Measurements from ENCODE around the gene GMPS. TPM values are rescaled to one million over a fixed set of nuclear protein-coding genes. Genes with fewer than 3 reads are reported as not detected.

The GMPS gene
- total and polyA plus RNA-seq, 2 of the 4 experiments (the other 2 are of a cell fraction): 33.9 to 52.5 TPM

DNA sequence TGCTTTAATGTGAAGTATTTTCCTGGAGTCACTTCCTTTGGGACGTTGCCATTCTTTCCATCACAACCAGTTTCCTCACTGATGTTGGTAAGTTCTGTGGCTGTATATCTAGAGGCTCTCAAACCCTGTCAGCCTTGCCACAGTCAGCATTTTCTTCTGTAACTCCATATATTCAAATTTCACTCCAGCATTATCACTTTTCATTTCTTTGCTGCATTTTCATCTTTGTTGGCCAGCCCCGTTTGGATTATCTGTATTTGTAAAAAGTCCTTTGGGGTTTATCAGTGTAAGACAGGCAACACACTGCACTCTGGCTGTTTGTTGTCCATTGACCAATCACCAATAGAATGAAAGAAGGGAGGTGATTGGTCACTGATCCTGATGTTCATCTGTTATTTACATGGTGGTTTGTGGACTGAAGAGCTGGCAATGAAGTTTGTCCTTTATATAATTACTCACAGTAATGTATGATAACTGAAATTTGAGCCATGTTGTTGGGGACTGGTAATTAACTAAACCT is 20.3 kb downstream of the GMPS start:
- ChIA-PET CTCF (interaction anchor here (2.1 kb wide), 1 partner anchor 85 kb away, joined by 4 read pairs; the partner anchor contains the start of gene C3orf33), POLR2A (ENCODE audit: unreplicated experiment) (no interaction called here)
- H3K9ac ChIP-seq (ENCODE audit: low read depth, low read length): no peak overlapping the region
- peak overlapping the region; percentile 68; the same call in 1 of the 2 replicates for H3K4me2 ChIP-seq (ENCODE audit: low read depth, low read length)
- peaks cover 4% of the 10 kb centered on the region; the same call in 1 of the 2 replicates for H3K9me1 ChIP-seq (ENCODE audit: insufficient read depth, low read length)
- no peak overlapping the region for H2AK5ac ChIP-seq (ENCODE audit: low read depth, low read length)
- no peak overlapping the region for H3K4me3 ChIP-seq (ENCODE audit: insufficient read depth, low read depth, low read length)
- no peaks in the 10 kb centered on the region for H3K9me3 ChIP-seq (ENCODE audit: control insufficient read depth, insufficient read depth, low read length)
- no peak overlapping the region for H2BK20ac ChIP-seq (ENCODE audit: low read depth, low read length)
- peaks cover 6% of the 10 kb centered on the region for H3K4me1 ChIP-seq (ENCODE audit: control insufficient read depth, insufficient read depth, low read length)
- H4K8ac ChIP-seq (ENCODE audit: low read depth in 2 of 2, low read length in 2 of 2): no peak overlapping the region
- H2BK5ac ChIP-seq (ENCODE audit: low read depth, low read length, poor library complexity, severe bottlenecking): no peak overlapping the region
- H2AFZ ChIP-seq (replicated peaks; ENCODE audit: low read length, poor library complexity): no peak overlapping the region
- no peak overlapping the region for H3K23ac ChIP-seq (ENCODE audit: low read depth, low read length)
- no peak overlapping the region; the same call in 1 of the 2 replicates for H3K18ac ChIP-seq (ENCODE audit: low read depth, low read length)
- H4K5ac ChIP-seq (ENCODE audit: low read depth, low read length): no peak overlapping the region; the same call in 1 of the 2 replicates
- H2AK9ac ChIP-seq (replicated peaks; ENCODE audit: low read depth, low read length, poor library complexity): no peak overlapping the region
- H3K36me3 ChIP-seq (ENCODE audit: control insufficient read depth, insufficient read depth, low read length): peaks cover 7% of the 10 kb centered on the region
- H3K27me3 ChIP-seq (ENCODE audit: control insufficient read depth, insufficient read depth, low read length): no peaks in the 10 kb centered on the region
- H4K91ac ChIP-seq (ENCODE audit: insufficient read depth, low read depth, low read length): no peak overlapping the region
- dilution Hi-C loops (cut with HindIII; ENCODE audit: low sequenced_read_pairs, unreplicated experiment) (no loop called here), in situ Hi-C loops (cut with MboI; ENCODE audit: low sequenced_read_pairs) (no loop called here), intact Hi-C loops (cut with micrococcal nuclease) (no loop called here)
- no peak overlapping the region for H2BK120ac ChIP-seq (ENCODE audit: low read depth, low read length)
- TF ChIP-seq RFX5 (IDR thresholded peaks at IDR 0.05; ENCODE audit: low read depth, low read length) (no peak), MAFK (IDR thresholded peaks at IDR 0.05; ENCODE audit: low read depth, low read length) (peak; percentile 66), MAZ (IDR thresholded peaks at IDR 0.05; ENCODE audit: borderline replicate concordance, low read depth, low read length) (no peak)
- TF ChIP-seq, protein P1, sequence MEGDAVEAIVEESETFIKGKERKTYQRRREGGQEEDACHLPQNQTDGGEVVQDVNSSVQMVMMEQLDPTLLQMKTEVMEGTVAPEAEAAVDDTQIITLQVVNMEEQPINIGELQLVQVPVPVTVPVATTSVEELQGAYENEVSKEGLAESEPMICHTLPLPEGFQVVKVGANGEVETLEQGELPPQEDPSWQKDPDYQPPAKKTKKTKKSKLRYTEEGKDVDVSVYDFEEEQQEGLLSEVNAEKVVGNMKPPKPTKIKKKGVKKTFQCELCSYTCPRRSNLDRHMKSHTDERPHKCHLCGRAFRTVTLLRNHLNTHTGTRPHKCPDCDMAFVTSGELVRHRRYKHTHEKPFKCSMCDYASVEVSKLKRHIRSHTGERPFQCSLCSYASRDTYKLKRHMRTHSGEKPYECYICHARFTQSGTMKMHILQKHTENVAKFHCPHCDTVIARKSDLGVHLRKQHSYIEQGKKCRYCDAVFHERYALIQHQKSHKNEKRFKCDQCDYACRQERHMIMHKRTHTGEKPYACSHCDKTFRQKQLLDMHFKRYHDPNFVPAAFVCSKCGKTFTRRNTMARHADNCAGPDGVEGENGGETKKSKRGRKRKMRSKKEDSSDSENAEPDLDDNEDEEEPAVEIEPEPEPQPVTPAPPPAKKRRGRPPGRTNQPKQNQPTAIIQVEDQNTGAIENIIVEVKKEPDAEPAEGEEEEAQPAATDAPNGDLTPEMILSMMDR (conservative IDR thresholded peaks at IDR 0.05; ENCODE audit: low read depth, low read length): no peak
- peaks cover 18% of the 10 kb centered on the region for H4K20me1 ChIP-seq (ENCODE audit: insufficient read depth, low read length)
- no CpG with 5 or more reads among the region's 2 CpGs for WGBS, 2 experiments (ENCODE audit: extremely low coverage in 2 of 2, insufficient read length in 1 of 2)
- H3K56ac ChIP-seq (ENCODE audit: extremely low read depth, insufficient read depth, low read length): no peak overlapping the region
- H3K27ac ChIP-seq (ENCODE audit: insufficient read depth, low read length): no peak overlapping the region
- peak; percentile 85 for ATAC-seq (ENCODE audit: low read depth)
- no TSS peak for BruUV-seq (replicated peaks)
- peak; percentile 53 for DNase-seq
- peaks cover 6 to 33% of the 10 kb centered on the region in 2 experiments; a peak in 3 of 4 replicates for H3K79me1 ChIP-seq (ENCODE audit: low read depth in 1 of 2, low read length in 2 of 2)
- H2BK15ac ChIP-seq (ENCODE audit: low read depth, low read length): no peak overlapping the region
- no peak overlapping the region for H3K4ac ChIP-seq (ENCODE audit: low read depth, low read length)
- no peak overlapping the region for H3K14ac ChIP-seq (replicated peaks; ENCODE audit: low read depth, low read length)
